Mammary epithelial cell (primary cell): ENCODE data around the gene PPFIBP1.
"Not testable (repeated sequence)": the region's sequence is repeated elsewhere in the genome, so short reads cannot be mapped to it uniquely, and the experiment has no call there.

Experiments
- CTCF ChIP-seq, 2 donors: IDR thresholded peaks in 1 of 2; conservative IDR thresholded peaks in 1 of 2; 2 replicates each; pipeline ENCODE4 v1.5.1; 2011 to 2012; ENCODE audit warnings: inconsistent platforms in 2 of 2, low read length in 2 of 2, mild to moderate bottlenecking in 2 of 2, control low read depth in 1 of 2, low read depth in 1 of 2; ENCODE audit not compliant: insufficient read depth in 1 of 2; ENCODE audit errors: extremely low read depth in 1 of 2
- EZH2 ChIP-seq: IDR thresholded peaks from 2 replicates; pipeline ENCODE4 v1.6.1; 2012; ENCODE audit warnings: low read length, inconsistent platforms, borderline replicate concordance

- TF ChIP-seq CTCF (conservative IDR thresholded peaks at IDR 0.05 in 1 of 2, IDR thresholded peaks at IDR 0.05 in 1 of 2; ENCODE audit: extremely low read depth in 1 of 2, insufficient read depth in 1 of 2, low read depth in 1 of 2, low read length in 2 of 2); EZH2: not testable (repeated sequence)
Observed at GRCh38 chr12:27630219-27630618, 106.2 kb downstream of the PPFIBP1 start.
